Measurements from ENCODE around the gene ARHGEF12.

ARHGEF12 gene

DNA sequence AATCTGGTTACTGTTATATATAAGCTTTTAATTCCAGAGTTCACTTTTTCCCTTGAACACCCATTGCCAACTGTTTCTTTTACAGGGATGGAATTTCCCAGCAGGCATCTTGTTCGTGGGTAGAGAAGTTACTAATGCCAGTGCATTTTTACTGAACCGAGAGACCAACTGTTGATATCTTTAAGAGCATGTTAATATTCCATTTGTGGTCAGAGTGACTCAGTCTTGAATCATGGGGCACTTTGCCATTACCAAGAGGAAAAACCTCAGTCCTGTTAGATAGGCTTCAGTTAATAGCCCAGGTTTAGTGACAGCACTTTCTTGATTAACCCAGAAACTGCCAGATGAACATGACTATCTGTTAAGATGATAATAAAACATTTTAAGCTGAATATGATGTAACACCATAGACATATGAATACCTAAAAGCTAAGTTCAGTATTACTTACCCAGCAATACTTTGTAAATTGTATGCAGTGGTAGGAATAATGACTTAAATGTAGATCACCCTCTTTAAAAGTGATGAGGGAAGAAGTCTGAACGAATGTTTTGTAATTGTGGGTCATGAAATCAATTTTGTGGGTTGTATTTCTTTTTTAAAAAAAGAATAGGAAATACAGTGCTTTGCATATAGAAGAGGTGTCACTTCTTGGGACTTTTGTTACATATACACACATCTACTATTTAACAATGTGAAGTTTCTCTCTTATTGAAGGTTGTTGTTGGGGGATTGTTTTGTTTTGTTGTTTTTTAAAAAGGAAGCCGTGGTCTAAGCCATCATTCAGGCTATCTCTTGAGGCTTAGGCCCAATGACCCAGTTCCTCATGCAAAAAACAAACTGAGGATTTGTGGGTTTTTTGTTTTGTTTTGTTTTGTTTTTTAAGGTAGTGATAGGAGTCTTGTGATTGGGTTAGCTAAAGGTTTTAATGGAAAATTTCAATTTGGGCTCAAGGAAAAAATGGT is 96.1 kb downstream of the ARHGEF12 start:
- DNase-seq = no peak

DNA sequence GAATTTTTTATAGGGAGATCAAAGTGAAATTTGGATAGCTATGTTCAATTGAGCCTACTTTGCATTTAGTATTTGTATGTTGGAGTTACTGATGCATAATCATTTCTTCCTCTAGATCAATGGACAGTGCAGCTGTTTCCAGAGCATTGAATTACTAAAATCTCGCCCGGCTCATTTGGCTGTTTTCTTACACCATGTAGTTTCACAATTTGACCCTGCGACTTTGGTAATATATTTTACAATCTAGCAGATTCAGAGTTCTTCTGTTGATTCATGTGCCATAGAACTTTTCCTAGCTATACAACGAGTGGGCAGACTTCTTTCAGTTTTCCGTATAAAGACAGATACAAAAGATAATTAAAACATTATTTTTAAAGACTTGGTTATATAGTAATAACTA is 105.4 kb downstream of the ARHGEF12 start:
- DNase-seq = peak; percentile 57 to 86

DNA sequence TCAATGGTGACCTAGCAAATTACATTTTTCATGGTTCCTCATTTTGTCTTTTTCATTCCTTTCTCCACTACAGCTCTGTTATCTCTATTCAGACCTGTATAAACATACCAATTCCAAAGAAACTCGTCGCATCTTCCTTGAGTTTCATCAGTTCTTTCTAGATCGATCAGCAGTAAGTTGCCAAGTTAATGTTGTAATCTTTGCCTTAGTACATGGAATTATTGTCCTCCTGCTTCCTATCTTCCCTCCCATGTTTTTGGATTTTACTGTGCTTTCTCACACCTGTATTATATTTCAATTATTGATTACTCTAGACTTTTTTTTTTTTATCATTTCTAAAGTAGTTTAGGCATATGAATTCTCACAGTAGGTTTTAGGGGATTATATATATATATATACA is 105.8 kb downstream of the ARHGEF12 start:
- no peak for DNase-seq

DNA sequence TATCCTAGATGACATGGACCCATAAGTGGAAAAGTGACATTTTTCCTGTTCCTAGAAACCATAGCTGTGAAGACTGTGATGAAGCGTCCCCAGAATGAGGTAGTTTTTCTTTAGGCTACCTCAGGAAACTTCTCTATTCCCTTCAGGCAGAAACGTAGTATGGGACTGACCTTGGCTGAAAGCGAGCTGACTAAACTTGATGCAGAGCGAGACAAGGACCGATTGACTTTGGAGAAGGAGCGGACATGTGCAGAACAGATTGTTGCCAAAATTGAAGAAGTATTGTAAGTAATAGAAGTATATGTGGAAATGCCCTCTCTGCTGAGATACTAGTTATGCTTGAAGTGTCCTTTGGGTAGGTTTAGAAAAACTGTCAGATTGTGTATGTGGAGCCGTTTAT is 110.6 kb downstream of the ARHGEF12 start:
- DNase-seq = no peak

DNA sequence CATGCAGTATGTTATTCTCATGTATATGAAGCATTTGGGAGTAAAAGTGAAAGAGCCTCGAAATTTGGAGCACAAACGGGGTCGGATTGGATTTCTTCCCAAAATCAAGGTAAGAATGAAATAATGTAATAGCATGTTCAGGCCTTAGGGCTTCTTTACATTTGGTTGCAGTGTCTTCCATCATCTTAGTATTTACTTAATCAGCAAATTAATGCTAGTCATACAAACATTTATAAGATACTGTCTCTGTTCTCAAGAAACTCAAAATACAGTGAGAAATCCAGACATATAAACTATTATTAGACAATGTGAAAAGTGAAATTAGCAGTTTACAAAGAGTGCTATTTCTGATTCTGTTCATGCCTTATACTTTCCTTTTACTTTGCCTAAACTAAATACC is 112.0 kb downstream of the ARHGEF12 start:
- DNase-seq = no peak

DNA sequence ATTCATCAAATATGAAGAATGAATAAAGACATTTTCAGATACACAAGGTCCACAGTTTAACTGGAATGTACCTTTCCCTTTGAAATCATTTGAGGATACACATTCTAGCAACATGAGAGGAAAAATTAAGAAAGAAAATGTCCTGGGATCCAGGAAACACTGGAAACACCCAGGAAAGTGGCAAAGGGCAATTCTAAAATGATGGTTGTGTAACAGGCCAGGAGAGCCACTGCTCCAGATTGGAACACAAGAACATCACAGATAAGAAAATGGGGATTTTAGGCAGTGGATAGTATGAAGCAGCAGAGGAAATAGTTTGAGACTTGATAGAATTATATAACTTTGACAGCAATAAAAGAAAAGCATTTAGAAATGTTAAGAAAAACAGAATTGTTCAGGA is 119.3 kb downstream of the ARHGEF12 start:
- DNase-seq = no peak

DNA sequence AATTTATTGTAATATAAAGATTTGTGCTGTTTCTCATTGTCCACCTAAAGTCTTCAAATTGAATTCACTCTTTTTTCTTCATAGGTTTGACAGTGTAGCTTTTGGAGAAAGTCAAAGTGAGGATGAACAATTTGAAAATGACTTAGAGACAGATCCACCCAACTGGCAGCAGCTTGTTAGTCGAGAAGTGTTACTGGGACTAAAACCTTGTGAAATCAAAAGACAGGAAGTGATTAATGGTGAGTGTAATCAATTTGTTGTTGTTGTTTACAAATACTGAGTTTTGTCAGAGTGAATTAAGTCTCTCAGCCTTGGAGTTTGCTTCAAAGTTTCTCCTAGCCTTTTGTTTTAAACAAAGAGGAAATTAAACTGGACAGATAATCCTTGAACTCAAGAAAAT is 121.8 kb downstream of the ARHGEF12 start:
- DNase-seq = no peak

DNA sequence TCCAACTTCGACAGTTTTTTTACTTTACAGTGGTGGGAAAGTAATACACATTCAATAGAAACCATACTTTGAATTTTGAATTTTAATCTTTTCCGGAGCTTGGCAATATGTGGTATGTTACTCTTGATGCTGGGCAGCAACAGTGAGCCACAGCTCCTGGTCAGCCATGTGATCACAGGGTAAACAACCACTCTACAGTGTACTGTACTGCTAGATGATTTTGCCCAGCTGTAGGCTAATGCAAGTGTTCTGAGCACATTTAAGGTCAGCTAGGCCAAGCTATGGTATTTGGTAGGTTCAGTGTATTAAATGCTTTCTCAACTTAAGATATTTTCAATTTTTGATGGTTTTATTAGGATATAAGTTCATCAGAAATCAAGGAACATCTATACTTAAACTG is 126.6 kb downstream of the ARHGEF12 start:
- DNase-seq = peak in 1 of 2 experiments; percentile 44

DNA sequence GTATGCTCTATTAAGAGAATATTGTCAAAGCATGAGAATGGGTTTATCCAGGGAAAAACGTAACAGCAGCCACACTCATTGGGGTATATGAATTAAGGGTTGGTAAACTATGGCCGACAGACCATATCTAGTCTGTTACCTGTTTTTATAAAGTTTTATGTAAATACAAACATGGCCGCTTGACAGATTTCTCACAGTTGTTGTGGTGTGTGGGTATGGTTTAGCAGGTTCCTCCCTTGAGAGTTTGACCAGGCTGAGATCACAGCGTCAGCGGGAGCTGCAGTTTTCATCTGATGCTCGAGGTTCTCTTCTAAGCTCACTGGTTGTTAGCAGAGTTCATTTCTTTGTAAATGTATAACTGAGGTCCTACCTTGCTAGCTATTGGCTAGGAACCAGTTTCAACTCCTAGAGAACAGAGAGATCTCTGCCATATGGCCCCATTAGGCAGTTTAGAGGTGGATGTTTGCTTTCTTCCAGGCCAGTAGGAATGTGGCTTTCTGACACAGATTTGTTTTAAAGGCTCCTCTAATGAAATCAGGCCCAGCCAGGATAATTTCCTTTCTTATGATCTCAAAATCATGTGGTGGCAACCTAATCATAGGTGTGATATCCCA is 129.8 kb downstream of the ARHGEF12 start:
- DNase-seq = no peak

DNA sequence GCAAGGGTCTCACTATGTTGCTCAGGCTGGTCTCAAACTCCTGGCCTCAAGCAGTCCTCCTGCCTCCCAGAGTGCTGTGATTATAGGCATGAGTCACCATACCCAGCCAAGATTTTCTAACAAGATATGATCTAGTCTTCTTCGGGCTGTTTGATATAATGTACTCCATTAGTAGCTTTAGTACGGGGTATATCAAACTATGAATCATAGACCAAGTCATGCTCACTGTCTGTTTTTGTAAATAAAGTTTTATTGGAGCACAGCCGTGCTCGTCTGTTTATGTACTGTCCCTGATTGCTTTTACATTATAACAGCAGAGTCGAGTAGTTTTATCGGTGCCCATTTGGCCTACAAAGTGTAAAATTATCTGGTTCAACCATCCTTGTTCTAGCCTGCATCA is 131.4 kb downstream of the ARHGEF12 start:
- no peak for DNase-seq

DNA sequence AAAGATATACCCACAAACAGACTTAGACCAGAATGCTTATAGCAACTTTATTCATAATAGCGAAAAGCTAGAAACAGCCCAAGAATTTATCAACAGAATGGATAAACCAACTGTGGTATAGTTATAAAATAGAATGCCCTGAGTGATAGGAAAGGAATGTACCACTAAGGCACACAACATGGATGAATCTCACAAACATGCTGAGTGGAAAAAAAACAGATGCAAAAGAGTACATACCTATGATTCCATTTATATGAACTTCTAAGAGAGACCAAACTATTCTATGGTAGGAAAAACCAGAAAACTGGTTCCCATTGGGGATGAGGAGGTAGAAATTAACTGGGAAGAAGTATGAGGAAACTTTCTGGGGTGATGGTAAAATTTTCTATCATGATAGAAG is 134.9 kb downstream of the ARHGEF12 start:
- DNase-seq = no peak

DNA sequence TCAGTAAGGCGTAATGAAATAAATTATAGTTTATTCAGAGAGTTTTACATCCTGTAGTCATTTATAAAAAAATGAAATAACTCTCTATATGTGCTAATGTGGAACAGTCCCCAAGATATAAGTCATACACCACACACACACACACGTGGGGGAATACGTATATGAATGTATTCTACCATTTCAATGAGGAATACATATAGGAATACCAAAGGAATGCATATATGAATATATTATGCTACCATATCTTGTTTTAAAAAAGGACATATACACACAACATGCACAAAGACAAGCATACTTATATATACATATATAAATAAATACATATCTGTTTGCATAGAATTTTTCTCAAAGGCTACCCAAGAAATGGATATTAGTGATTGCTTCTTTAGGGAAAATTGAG is 135.8 kb downstream of the ARHGEF12 start:
- no peak for DNase-seq

DNA sequence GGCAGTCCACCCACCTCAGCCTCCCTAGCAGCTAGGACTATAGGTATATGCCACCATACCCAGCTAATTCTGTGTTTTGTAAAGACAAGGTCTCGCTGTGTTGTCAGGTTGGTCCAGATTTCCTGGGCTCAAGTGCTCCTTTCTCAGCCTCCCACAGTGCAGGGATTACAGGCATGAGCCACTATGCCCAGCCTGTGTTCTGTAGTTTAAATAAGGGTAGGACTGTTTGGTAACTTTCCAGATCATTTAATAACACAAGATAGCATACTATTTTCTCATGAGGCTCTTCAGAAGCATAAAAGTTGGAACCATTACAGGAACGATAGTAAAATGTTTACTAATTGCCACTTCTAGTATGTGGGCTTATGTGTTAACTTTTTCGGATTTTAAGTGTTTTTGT is 137.3 kb downstream of the ARHGEF12 start:
- DNase-seq = no peak

DNA sequence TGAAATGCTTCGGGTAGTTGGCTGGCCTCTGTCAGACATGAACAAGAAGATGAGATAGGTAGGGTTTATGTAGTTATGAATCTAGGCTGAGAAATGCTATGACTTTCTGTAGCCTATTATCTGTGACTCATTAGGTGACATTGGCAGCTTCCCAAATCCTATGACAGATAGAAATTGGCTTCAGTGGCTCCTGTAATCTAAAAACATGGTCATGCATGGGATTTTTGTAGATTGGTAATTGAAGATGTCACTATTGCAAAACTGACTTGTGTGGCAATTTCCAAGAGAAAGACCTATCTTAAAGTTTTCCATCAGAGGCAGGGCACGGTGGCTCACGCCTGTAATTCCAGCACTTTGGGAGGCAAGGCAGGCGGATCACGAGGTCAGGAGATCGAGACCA is 145.9 kb downstream of the ARHGEF12 start:
- no peak for DNase-seq

DNA sequence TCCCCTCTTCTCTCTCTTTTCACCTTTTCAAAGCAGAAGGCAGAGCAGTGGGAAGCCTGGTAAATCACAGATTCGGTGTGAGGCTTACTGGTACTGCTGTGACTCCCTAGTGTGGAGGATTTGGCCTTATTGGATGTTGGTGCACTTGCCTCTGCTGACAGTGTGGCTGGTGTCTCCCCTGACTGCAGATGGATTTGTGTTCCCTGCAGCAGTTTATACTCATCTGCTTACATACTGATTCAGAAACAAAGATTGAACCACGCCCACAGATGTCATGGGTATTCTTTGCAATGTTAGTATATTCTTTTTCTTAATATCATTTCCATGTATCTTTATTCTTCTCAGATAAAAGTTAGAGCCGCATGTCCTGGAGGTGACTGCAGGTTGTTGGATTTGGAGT is 148.5 kb downstream of the ARHGEF12 start:
- DNase-seq = no peak

DNA sequence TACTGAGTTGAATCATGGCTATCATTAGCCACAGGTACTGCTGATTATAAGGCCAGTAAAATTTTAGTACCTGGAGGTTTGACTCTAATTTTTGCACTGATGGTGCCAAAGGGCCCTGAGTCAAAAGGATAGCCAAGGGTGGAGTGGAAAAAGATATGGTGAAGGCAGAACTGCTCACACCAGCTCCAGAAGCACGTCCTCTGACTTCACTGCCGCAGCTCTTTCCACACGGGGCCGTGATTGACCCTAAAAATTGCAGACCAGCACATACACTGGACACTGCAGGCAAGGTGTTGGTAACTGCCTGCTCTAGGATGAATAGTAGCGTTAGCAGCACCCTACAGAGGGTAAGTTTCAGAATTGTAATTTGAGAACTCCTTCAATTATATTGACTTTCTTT is 149.9 kb downstream of the ARHGEF12 start:
- no peak for DNase-seq

DNA sequence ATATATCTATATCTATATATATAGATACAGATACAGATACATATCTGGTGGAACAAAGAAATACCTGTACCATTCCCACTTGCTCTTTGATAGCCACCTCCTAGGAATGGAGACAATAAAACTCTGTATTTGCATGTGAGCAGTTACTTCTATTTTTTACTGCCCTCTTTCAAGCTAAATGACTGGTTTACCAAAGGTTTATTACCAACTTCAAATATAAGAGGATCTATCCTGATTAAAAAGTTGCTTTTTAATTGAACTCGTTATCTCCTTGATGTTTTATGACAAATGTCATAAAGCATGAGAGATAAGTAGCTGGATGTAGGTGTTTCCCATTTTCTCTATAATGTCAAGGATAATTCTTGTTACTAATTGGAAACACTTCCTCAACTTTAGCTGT is 153.6 kb downstream of the ARHGEF12 start:
- DNase-seq = peak; percentile 88 to 90

DNA sequence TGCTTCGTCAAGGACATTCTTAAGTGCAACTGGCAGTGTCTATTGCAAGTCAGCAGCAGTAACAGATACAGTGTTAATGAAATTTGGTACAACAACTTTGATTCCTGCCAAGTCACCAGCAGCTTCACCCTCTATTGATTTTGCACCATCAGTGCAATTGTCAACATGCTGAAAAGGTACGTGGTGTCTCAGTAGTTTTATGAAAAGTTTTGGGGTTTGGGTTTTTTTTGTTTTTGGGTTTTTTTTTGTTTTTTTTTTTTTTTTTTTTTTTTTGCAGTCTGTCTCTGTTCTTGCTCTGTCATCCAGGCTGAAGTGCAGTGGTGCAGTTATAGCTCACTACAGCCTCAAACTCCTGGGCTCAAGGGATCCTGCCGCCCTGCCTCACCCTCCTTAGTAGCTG is 156.3 kb downstream of the ARHGEF12 start:
- no peak for DNase-seq

DNA sequence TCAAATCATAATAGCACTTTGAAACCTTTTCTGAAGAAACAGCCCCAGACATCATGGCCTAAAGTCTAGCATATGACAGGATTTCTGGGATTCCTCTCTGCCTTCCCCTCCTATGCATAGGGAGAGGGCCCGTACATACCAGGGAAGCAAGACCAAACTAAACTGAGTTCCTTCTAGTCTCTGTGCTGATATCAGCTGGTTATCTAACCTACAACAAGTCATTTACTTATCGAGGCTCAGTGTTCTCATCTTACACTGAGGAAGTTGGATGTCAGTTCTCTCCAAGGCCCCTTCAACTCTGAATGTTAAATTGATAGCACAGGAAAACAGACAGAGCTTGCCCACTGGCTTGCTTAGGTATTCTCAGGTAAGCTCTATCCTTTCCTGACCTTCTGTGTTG is 158.4 kb downstream of the ARHGEF12 start:
- DNase-seq = peak; percentile 58 to 82

DNA sequence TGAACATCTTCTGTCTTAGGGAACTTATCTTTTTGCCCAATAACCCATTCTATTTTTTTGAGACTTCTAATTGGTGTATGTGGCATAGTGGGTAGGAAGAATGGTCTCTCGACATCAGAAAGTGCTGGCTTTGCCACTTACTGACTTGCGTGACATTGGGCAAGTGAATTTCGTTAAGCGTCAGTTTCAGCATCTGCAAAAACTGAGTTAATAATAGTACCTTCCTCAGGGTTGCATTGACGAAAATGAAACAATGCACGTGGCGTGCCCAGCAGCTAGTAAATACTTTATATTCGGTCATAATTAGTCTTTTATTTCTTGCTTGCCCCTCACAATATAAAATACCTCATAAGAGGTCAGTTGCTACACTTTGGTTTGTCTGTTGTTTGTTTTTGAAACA is 162.9 kb downstream of the ARHGEF12 start:
- DNase-seq = no peak

DNA sequence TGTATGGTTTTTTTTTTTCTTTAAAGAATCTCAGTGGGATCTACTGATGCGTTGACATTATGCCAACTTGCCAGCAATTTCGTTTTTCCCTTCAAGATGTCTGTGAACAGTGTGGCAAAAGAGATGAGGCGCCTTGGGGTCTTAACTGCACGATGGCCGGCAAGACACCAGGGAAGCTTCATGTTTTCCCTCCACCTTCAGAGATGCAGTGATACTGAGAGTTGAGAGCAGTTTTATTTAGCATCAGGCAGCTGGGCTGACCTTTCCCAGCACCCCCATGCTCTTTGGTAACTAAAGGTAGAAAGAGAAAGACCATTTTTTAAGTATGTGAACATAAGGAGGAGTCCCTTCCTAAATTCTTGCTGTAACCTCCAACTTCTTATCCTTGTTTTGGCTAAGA is 163.6 kb downstream of the ARHGEF12 start:
- no peak for DNase-seq

DNA sequence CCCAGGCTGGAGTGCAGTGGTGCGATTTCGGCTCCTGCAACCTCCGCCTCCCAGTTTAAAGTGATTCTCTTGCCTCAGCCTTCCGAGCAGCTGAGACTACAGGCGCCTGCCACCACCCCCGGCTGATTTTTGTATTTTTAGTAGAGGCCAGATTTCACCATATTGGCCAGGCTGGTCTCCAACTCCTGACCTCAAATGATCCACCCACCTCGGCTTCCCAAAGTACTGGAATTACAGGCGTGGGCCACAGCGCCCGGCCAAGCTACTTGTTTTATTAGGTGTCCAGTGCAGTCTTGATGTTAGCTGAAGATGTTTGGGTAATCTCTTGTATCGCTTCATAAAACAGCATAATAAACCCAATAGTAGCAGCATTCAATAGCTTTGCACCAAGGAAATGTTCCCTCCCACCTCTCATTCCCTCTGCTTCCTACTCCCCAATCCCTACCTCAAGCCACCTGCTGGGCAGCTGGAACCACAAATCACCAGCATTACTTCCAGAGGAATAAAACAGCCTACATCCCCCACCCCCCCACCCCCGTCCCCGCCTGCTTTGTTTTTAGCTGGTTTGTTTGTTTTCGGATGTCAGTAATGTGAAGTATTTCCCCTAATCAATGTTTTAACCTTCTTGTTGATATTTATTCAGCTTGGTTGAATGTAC is 164.3 kb downstream of the ARHGEF12 start:
- peak in 1 of 2 experiments; percentile 63 for DNase-seq

DNA sequence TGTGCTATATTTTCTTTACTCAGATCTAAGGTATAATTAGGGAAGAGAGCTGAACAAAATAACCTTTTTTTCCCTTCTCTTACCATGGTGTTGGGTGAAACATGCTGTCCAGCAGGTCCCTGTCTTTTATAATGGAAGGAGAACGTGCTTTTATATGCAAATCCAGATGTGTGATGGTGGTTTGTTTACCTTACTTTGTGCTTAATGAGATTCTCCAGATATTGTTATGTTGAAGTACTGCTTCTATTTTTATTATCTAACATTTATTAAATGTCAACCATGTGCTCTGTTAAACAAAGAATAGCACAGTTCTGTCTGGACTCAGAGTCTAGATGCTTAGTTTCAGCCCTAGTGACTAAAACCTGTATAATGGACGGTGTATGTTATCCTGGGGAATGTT is 165.2 kb downstream of the ARHGEF12 start:
- peak; percentile 37 to 44 for DNase-seq

Data from NCI-H526 (cell line).